ENCODE data around the gene UQCRC1. TPM values are rescaled to one million over a fixed set of nuclear protein-coding genes. Genes with fewer than 3 reads are reported as not detected.

UQCRC1 gene
- total RNA-seq, 1 donor: 299 TPM

DNA sequence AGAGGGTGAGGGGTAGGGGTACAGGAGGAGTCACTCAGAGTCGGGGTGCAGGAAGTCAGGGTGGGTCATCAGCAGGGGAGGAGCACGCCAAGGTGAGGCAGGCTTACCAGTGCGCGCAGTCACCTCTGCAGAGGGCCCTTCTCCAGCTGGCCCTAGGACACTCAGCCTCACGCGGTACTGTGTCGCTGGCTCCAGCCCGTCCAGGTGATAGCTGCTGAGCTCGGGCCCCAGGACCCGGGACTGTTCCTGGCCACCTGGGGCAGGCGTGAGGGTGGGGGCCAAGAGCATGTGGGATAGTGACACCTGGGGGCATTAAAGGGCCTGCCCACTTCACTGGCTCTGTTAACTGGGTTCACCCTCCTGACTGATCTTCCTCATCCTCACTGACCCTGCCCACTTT is 21.8 kb downstream of the UQCRC1 start:
- peaks cover 9% of the 10 kb centered on the region for H3K36me3 ChIP-seq (ENCODE audit: insufficient read depth, low read length)
- H3K27me3 ChIP-seq (ENCODE audit: insufficient read depth, low read length): no peaks in the 10 kb centered on the region
- no peaks in the 10 kb centered on the region for H3K9me3 ChIP-seq (ENCODE audit: low read depth, low read length)
- H3K4me2 ChIP-seq (ENCODE audit: insufficient read depth, low read length): no peak overlapping the region
- H3K4me1 ChIP-seq (ENCODE audit: insufficient read depth, low read length): no peaks in the 10 kb centered on the region
- no peaks in the 10 kb centered on the region for H3K79me2 ChIP-seq (ENCODE audit: insufficient read depth, low read length)
- no peaks in the 10 kb centered on the region for H4K20me1 ChIP-seq (ENCODE audit: insufficient read depth, low read length)
- DNase-seq (ENCODE audit: insufficient read length, low spot score, missing footprints): no peak
- H2AFZ ChIP-seq (ENCODE audit: low read length): no peak overlapping the region
- H3K4me3 ChIP-seq (ENCODE audit: insufficient read depth, low read length): no peak overlapping the region
- TF ChIP-seq CTCF (IDR thresholded peaks at IDR 0.05; ENCODE audit: extremely low read depth, low read depth, low read length): no peak
- no peak overlapping the region for H3K27ac ChIP-seq (ENCODE audit: low read depth, low read length)

DNA sequence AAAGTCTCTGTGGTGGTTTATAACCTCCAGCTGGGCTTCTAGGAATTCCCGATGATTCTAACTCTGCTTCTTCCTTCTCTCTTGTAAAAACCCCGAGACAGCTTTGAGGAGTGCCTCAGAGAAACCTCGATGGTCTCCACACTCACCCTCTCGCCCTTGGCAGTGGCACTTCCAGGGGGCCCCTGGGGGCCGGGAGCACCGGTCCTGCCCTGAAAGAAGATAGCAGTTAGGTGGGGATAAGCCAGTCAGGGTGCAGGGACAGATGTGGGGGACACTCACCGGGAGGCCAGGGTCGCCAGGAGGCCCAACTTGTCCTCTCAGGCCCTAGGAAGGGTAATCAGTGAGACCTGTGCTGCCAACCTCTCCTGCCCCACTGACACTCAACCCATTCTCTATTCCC is 24.0 kb downstream of the UQCRC1 start:
- Histone ChIP-seq H3K36me3 (ENCODE audit: insufficient read depth, low read length) (peaks cover 15% of the 10 kb centered on the region), H3K4me3 (ENCODE audit: insufficient read depth, low read length) (no peak overlapping the region), H3K79me2 (ENCODE audit: insufficient read depth, low read length) (no peaks in the 10 kb centered on the region), H3K27me3 (ENCODE audit: insufficient read depth, low read length) (no peaks in the 10 kb centered on the region), H3K4me2 (ENCODE audit: insufficient read depth, low read length) (no peak overlapping the region), H3K9me3 (ENCODE audit: low read depth, low read length) (no peaks in the 10 kb centered on the region), H3K4me1 (ENCODE audit: insufficient read depth, low read length) (no peaks in the 10 kb centered on the region), H4K20me1 (ENCODE audit: insufficient read depth, low read length) (no peaks in the 10 kb centered on the region), H3K27ac (ENCODE audit: low read depth, low read length) (no peak overlapping the region), H2AFZ (ENCODE audit: low read length) (no peak overlapping the region)
- TF ChIP-seq CTCF (IDR thresholded peaks at IDR 0.05; ENCODE audit: extremely low read depth, low read depth, low read length): no peak
- no peak for DNase-seq (ENCODE audit: insufficient read length, low spot score, missing footprints)

DNA sequence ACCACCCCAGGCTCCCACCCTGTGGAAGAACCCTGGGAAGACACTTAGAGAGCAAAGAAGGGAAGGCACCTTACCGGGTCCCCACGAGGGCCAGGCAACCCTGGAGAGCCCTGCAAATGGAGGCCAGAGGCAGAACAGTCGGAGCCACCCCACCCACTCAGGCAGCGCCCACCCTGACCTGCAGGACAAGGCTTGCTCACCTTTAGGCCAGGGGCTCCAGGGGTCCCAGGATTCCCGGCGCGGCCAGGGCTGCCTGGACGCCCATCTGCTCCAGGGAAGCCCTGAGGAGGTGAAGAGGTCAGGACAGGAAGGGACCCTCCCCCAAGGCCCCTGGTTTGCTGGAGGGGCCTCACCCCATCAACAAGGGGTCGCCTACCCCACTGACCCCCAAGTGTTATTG is 24.6 kb downstream of the UQCRC1 start:
- TF ChIP-seq CTCF (IDR thresholded peaks at IDR 0.05; ENCODE audit: extremely low read depth, low read depth, low read length): no peak
- Histone ChIP-seq H3K79me2 (ENCODE audit: insufficient read depth, low read length) (no peaks in the 10 kb centered on the region), H3K4me2 (ENCODE audit: insufficient read depth, low read length) (no peak overlapping the region), H2AFZ (ENCODE audit: low read length) (no peak overlapping the region), H3K36me3 (ENCODE audit: insufficient read depth, low read length) (peaks cover 15% of the 10 kb centered on the region), H3K4me3 (ENCODE audit: insufficient read depth, low read length) (no peak overlapping the region), H3K4me1 (ENCODE audit: insufficient read depth, low read length) (no peaks in the 10 kb centered on the region), H3K9me3 (ENCODE audit: low read depth, low read length) (no peaks in the 10 kb centered on the region), H3K27me3 (ENCODE audit: insufficient read depth, low read length) (no peaks in the 10 kb centered on the region), H3K27ac (ENCODE audit: low read depth, low read length) (no peak overlapping the region), H4K20me1 (ENCODE audit: insufficient read depth, low read length) (no peaks in the 10 kb centered on the region)
- no peak for DNase-seq (ENCODE audit: insufficient read length, low spot score, missing footprints)

GRCh38 chr3:48581621-48582481 is 27.6 kb downstream of the UQCRC1 start:
- no peak overlapping the region for H3K4me3 ChIP-seq (ENCODE audit: insufficient read depth, low read length)
- peak; percentile 91 for DNase-seq (ENCODE audit: insufficient read length, low spot score, missing footprints)
- H2AFZ ChIP-seq (ENCODE audit: low read length): no peak overlapping the region
- no peaks in the 10 kb centered on the region for H3K9me3 ChIP-seq (ENCODE audit: low read depth, low read length)
- no peaks in the 10 kb centered on the region for H3K27me3 ChIP-seq (ENCODE audit: insufficient read depth, low read length)
- no peak for TF ChIP-seq CTCF (IDR thresholded peaks at IDR 0.05; ENCODE audit: extremely low read depth, low read depth, low read length)
- no peaks in the 10 kb centered on the region for H4K20me1 ChIP-seq (ENCODE audit: insufficient read depth, low read length)
- no peaks in the 10 kb centered on the region for H3K79me2 ChIP-seq (ENCODE audit: insufficient read depth, low read length)
- peaks cover 16% of the 10 kb centered on the region for H3K36me3 ChIP-seq (ENCODE audit: insufficient read depth, low read length)
- no peak overlapping the region for H3K27ac ChIP-seq (ENCODE audit: low read depth, low read length)
- no peaks in the 10 kb centered on the region for H3K4me1 ChIP-seq (ENCODE audit: insufficient read depth, low read length)
- no peak overlapping the region for H3K4me2 ChIP-seq (ENCODE audit: insufficient read depth, low read length)

Measured in osteoblast (primary cell).